Calu3 (cell line): ENCODE results near the gene RHEBL1. TPM values are rescaled to one million over a fixed set of nuclear protein-coding genes. Genes with fewer than 3 reads are reported as not detected.

Source experiments
- BruUV-seq: library from RNA; stranded (reverse); fragments of 400-500 nt; replicated peaks from 2 replicates; lab custom pipeline; 2021; lab: Mats Ljungman, UMichigan
- CTCF ChIA-PET: fragments of 300-600 bp; sonication (Branson Sonifier 250); formaldehyde crosslinking; loops from one replicate; lab custom pipeline; 2022; ENCODE audit warnings: antibody characterized with exemption; lab: Charles Lee
- DNase-seq: peaks from one replicate; pipeline ENCODE4 v3.0.0; 2022
- H3K27ac Mint-ChIP-seq: one replicate; pipeline ENCODE4 v1.8.0; 2022; ENCODE audit warnings: mixed read lengths; ENCODE audit not compliant: unreplicated experiment
- H3K27me3 Mint-ChIP-seq: one replicate; pipeline ENCODE4 v1.8.0; 2022; ENCODE audit warnings: mixed read lengths; ENCODE audit not compliant: unreplicated experiment
- H3K36me3 Mint-ChIP-seq: one replicate; pipeline ENCODE4 v1.8.0; 2022; ENCODE audit warnings: mild to moderate bottlenecking, moderate library complexity, mixed read lengths; ENCODE audit not compliant: insufficient read depth, unreplicated experiment
- H3K4me1 Mint-ChIP-seq: one replicate; pipeline ENCODE4 v1.8.0; 2022; ENCODE audit warnings: mild to moderate bottlenecking, low read depth, mixed read lengths; ENCODE audit not compliant: unreplicated experiment
- H3K4me3 Mint-ChIP-seq: one replicate; pipeline ENCODE4 v1.8.0; 2022; ENCODE audit warnings: mild to moderate bottlenecking, low read depth, moderate library complexity, mixed read lengths; ENCODE audit not compliant: unreplicated experiment
- H3K9me3 Mint-ChIP-seq: one replicate; pipeline ENCODE4 v1.8.0; 2022; ENCODE audit warnings: low read depth, mixed read lengths; ENCODE audit not compliant: unreplicated experiment
- CTCF ChIP-seq: fragments of 200-600 bp; IDR thresholded peaks from one replicate; pipeline ENCODE4 v1.8.0; 2022; ENCODE audit warnings: antibody characterized with exemption; ENCODE audit not compliant: unreplicated experiment
- intact Hi-C: fragments of 100-400 bp; cut with micrococcal nuclease; formaldehyde crosslinking; loops from one replicate; pipeline ENCODE4 v1.10.0; 2022; ENCODE audit not compliant: unreplicated experiment
- total RNA-seq: library from RNA; stranded (reverse); gene quantifications from 2 replicates; pipeline ENCODE4 v1.2.3, GENCODE V29; 2022

The RHEBL1 gene
- total RNA-seq, 1 experiment from 2014 or later = 2.0 TPM

GRCh38 chr12:49033611-49034285 is 36.0 kb downstream of the RHEBL1 start:
- Mint-ChIP-seq H3K27ac (no peak overlapping the region), H3K4me3 (no peak overlapping the region), H3K9me3 (no peaks in the 10 kb centered on the region), H3K36me3 (peaks cover 40% of the 10 kb centered on the region), H3K4me1 (no peaks in the 10 kb centered on the region), H3K27me3 (no peaks in the 10 kb centered on the region)
- no peak for DNase-seq
- no TSS peak for BruUV-seq
- CTCF ChIA-PET = interaction anchor here (0.6 kb wide), 1 partner anchor 426 kb away, joined by 3 read pairs; no protein-coding TSS in a partner anchor
- intact Hi-C loops = no loop called here
- no peak for TF ChIP-seq CTCF

- Mint-ChIP-seq H3K4me3 (no peak overlapping the region), H3K36me3 (peaks cover 35% of the 10 kb centered on the region), H3K9me3 (no peaks in the 10 kb centered on the region), H3K4me1 (no peaks in the 10 kb centered on the region), H3K27ac (no peak overlapping the region), H3K27me3 (no peaks in the 10 kb centered on the region)
- CTCF ChIA-PET = interaction anchor here (0.6 to 0.7 kb wide), 2 partner anchors 15 to 427 kb away, joined by 3 to 4 read pairs; no protein-coding TSS in a partner anchor
- DNase-seq = no peak
- intact Hi-C loops = no loop called here
- no TSS peak for BruUV-seq
- TF ChIP-seq CTCF = no peak
These were observed 36.9 kb downstream of the RHEBL1 start for GRCh38 chr12:49032679-49033447.

GRCh38 chr12:49032276-49032675 is 37.5 kb downstream of the RHEBL1 start:
- H3K4me3 Mint-ChIP-seq = no peak overlapping the region
- intact Hi-C loops = no loop called here
- no peak for TF ChIP-seq CTCF
- H3K36me3 Mint-ChIP-seq = peaks cover 41% of the 10 kb centered on the region
- CTCF ChIA-PET = interaction anchor here (0.7 kb wide), 1 partner anchor 14 kb away, joined by 4 read pairs; no protein-coding TSS in a partner anchor
- DNase-seq = no peak
- H3K4me1 Mint-ChIP-seq = no peaks in the 10 kb centered on the region
- H3K27me3 Mint-ChIP-seq = no peaks in the 10 kb centered on the region
- no peak overlapping the region for H3K27ac Mint-ChIP-seq
- no peaks in the 10 kb centered on the region for H3K9me3 Mint-ChIP-seq
- BruUV-seq = no TSS peak

GRCh38 chr12:49031573-49032161 is 38.1 kb downstream of the RHEBL1 start:
- intact Hi-C loops = no loop called here
- Mint-ChIP-seq H3K27ac (no peak overlapping the region), H3K27me3 (no peaks in the 10 kb centered on the region), H3K4me1 (no peaks in the 10 kb centered on the region), H3K4me3 (no peak overlapping the region), H3K36me3 (peaks cover 36% of the 10 kb centered on the region), H3K9me3 (no peaks in the 10 kb centered on the region)
- TF ChIP-seq CTCF = no peak
- CTCF ChIA-PET = no interaction called here
- DNase-seq = no peak
- no TSS peak for BruUV-seq
